Mesenteric fat pad (tissue), 1 donor: ENCODE measurements around the gene DTHD1. TPM values are rescaled to one million over a fixed set of nuclear protein-coding genes. Genes with fewer than 3 reads are reported as not detected.

Experiments
- total RNA-seq: library from RNA; stranded (reverse); fragmentation: NEBNext Ultra II Directional; extraction: Animal tissue kit (Norgen Biotek cat#: 25700); gene quantifications from one replicate; pipeline ENCODE4 v1.2.1, GENCODE V29; 2021
- donor health status: DM: yes; HTN: yes; CAD: no.

DTHD1 gene
- total RNA-seq, 1 donor from 2014 or later, result 0.39 TPM

Other genes with a start within 250 kb of the DTHD1 start
- 13.5 TPM for gene ARAP2, start 37.1 kb upstream of the DTHD1 start, total RNA-seq